NCI-H526 treated with DMSO at 0.1 percent for 48 hours (cell line): ENCODE measurements around the gene INPP5B.

ENCODE experiments used
- DNase-seq: peaks from one replicate; lab custom pipeline; 2025; lab: John Stamatoyannopoulos, UW

INPP5B gene

DNA sequence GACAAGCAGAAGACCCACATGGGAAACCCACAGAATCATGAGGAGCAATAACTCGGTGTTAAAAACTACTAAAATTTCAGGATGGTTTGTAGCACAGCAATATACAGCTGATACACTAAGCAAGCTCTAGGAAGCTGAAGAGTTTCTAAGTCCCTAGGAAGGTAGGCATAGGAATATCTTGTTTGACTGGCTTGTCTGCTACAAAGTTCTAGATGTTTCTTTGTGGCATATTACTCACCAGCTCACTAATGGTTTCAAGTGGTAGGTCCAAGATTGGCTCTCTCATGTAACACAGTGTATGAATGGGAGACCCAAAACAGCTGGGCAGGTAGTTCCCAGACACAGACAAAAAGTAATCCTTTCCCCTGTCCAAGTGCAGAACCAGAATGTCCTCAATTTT lies 74.2 kb downstream of the INPP5B start:
- DNase-seq, result no peak

DNA sequence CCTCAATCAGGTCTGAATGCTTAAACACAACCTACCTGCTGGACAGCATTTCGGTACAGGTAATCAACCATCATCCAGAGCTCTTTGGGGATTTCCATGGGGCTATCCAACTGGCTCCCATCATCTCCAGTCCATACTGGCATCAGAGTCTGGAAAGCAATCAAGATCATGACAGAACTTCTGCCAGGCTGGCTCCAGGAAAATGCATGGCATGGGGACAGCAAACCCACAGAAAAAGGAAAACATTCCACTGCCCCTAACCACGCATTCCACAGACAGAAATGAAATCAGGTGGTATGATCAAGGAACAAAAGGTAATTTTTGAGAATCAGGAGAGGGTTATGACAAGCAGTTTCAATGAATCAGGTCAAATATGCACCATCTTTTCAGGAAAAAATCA lies 78.4 kb downstream of the INPP5B start:
- DNase-seq, result no peak

DNA sequence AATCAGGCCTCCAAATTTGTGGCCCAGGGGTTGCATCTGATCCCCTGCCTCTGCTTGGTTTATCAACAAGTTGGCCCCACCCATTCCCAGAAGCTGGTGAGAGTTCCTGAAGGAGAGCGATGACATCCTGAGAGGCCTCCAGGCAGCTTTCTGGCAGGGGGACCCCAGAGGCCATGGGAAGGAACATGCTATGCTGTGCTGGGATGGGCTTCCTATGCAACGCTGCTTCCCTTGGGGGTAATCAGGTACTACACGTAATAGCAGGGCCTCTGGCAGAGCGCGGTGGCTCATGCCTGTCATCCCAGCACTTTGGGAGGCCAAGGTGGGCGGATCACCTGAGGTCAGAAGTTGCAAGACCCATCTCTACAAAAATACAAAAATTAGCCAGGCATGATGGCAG lies 79.1 kb downstream of the INPP5B start:
- no peak for DNase-seq

DNA sequence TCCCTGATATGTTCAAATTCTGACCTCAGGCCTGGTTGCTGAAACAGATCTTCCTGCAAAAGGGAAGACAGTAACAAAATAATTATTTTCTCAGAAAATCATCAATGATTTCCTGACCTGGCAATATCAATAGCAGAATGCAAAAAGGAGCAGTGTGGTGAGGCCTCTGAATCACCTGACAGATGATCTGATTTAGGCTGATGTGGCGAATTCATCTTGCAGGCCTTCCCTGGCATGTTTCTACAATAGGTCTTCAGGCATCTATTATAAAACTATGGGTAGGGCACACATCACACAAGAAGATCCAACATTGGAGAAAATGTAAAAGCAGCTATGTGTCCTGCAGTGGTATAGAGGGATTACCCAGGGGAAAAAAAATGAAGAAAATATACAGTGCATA lies 80.4 kb downstream of the INPP5B start:
- DNase-seq, result no peak

DNA sequence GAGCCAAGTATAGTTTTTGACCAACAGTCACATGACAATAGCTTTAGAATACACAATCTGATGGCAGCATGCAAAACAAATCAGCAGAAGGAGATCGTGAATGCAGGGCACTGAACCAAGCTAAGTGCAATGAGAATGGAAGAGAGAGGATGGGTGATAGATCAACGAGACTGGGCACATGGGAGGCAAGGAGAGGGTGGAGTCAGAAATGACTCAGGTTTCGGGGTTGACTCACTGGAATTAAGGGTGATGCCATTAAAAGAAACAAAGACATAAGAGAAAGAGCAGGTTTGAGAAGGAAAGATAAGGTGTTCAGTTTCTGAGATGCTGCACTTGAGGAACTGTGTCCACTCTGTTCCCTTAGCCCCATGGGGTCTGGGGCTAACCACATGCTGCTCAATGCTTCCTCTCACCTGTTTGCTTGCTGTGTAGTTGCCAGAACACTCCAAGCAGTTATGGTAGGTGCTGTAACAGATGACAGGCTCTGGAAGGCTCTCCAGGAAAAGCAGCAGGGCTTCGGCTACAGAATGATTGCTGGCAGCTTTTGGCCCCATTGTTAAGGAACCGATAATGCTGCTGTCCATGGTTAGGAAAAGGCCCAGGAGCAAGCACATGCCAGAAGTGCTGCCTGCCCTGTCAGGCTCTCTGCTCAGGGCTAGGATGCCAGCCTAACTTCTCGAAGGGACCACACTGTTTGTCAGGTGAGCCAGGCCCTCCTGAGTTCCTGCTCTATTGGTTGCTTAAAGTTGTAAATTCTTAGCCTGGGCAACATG lies 81.3 kb downstream of the INPP5B start:
- DNase-seq, result no peak

DNA sequence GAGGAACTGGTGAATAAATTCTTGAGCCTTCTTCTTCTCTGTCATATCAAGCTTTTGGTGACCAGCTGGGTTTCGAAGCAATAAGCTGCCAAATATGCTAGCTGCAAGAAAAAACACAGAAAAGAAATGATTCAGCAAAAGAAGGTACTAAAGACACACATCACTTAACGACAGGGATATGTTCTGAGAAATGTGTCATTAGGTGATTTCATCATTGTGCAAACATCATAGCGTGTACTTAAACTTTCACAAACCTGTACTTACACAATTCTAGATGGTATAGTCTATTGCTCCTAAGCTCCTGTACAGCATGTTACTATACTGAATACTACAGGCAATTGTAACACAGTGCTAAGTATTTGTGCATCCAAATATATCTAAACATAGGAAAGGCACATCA lies 84.5 kb downstream of the INPP5B start:
- DNase-seq, result no peak

DNA sequence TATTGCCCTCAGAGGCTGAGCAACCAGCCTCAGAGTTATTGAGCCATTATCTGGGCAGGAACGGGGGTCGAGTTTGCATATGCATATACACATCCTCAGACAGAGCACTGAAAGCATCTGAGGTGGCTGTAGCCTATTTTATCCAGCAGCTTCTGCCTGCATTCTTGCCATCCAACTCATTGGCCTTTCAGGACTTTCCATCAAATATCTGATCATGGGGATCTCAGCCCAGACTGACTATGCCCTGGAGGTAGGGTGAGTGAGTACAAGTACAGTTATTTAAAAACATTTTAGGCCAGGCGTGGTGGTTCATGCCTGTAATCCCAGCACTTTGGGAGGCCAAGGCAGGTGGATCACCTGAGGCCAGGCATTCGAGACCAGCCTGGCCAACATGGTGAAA lies 85.7 kb downstream of the INPP5B start:
- DNase-seq, result no peak

DNA sequence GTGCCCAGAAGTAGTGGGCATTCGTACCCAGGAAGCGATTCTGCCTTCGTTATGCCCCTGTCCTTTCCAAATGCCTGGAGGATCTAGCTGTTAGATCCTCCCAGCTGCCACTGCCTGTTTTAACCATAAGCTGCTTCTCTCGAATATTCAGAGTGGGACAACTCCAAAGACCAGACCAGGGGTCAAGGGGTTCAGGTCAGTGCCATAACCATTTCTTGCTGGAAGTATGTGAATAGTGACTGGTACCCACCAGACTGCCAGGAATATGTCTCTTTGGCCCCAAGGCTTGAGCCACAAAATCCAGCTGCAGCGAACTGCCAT lies 86.5 kb downstream of the INPP5B start:
- no peak for DNase-seq

DNA sequence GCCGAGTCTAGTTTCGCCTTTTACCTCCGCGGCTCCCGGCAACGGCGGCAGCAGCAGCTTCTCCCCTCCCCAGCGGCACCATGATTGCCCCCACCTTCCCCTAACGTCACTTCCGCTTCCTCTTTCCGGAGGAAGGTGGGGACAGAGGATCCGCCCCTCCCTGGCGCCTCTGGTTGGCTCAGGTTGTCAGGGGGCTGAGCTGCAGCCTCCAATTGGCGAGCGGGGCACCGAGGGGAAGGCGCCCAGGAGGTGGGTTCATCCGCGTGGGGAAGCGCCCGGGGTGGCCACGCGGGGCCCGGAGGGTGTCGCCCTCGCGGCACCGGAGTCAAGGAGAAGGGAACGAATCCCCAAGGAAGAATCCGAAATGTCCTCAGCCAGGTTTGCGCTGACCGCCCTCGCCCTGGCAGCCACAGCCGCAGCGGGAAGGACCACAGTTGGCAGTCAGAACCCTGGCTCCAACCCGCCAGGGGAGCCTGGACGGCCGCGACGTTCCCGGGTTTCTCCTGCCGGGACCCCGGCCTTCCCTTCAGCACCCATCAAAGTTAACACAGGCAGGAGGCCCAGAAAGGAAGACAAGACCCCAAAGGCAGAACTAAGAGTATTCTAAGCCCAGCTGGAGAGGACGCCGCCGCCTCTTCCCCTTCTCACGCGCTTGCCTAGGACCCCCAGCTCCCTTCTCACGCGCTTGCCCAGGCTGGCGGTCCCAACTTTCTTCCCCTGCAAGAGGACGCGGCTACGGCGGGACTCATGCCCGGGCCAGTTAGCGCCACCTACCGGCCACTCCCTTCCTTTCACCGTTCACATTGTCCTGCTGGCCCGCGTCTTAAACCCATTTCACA lies 87.1 kb downstream of the INPP5B start, which contains the start of gene MTF1:
Gene MTF1 (minus strand): TSS at position 86 of the 839 bp plus-strand sequence. CDS start 1,934 bp downstream, outside the sequence.
- DNase-seq, result peak; percentile 99

DNA sequence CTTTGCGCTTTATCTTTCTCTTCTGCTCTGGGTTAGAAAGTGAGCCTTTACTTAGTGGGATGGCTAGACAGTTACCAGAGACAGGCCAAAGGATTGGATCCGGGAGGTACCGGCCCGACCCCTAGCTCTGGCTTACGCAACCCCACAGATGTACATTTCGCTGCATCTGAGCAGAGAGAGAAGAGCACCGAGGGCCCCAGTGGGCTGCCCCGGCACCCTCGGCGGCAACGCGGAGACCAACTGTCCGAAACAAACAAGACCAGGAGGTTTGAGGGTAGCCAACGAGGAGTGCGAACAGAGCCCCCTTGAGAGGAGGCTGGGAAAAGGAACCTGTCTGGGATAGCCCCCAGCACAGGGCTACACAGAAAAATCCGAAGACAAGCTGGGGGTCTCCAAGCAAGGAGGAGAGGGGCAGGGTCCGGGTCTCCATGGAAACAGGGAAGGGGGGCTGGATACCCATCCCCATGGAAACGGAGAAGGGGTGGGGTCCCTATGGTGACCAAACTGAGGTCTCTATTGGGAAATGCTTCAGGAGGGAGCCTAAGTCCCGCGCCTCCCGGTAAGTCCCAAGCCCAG lies 87.8 kb downstream of the INPP5B start:
- no peak for DNase-seq

DNA sequence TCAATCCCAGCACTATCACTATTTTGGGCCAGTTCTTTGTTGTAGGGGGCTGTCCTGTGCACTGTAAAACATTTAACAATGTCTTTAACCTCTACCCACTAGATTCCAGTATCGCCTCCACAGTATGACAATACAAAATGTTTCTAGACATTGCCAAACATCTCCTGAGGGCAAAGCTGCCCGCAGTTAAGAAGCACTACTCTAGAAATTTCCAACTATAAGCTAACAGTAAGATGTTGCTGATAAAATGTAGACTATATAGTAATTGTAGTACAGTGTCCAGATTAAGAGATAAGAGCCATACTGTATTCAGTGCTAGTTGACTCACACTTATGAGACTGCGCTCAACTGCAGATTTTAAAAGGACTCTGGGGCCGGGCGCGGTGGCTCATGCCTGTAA lies 92.4 kb downstream of the INPP5B start:
- no peak for DNase-seq

DNA sequence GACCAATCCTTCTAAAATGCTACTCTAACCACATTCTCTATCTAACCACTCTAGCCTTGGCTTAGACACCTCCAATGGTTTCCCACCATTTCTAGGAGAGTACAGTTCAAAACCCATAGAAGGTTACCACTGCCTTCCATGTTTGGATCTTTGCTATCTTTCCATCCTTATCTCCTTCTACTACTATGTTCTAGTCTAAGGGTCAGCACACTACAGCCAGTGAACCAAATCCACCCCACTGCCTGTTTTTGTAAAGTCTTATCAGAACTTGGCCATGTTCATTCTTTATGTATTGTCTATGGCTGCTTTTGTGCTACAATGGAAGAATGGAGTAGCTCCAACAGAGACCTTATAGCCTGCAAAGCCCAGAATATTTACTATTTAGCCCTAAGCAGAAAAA lies 93.7 kb downstream of the INPP5B start:
- DNase-seq, result no peak

DNA sequence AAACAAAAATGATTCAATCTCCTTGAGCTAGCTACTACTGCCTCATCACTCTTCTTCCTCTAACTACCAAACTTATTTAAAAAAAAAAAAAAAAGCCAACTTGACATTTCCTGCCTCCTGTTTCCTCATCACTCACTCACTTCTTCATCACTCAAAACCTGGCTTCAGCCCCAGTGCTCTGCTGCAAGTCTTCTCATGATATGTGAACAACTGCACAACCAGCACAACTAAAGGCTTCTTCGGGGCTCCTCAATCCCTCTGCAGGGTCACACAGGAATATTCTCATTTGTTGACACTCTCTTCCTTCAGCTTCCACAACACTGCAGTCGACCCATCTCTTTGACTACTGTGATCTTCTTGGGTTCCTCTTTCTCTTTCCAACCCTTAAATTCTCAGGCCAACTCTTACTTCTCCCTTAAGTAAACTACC lies 95.1 kb downstream of the INPP5B start:
- DNase-seq, result no peak

DNA sequence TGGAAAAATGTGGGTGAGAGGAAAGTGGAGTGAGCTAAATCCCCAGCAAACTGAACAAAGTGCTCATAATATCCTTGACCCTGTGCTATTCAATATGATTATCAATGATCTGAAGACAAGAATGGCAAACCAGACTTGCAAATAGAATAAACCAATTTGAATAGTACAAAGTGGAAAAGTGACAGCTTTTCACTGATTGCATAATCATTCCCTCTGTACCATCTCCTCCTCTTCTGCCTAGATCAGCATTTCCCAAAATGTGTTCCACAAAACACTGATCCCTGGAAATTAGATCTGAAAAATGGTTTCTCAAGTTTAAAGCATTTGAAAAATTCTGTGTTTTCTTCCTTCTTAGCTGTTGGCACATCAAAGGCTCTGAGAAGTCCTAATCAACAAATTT lies 95.6 kb downstream of the INPP5B start:
- DNase-seq, result no peak

DNA sequence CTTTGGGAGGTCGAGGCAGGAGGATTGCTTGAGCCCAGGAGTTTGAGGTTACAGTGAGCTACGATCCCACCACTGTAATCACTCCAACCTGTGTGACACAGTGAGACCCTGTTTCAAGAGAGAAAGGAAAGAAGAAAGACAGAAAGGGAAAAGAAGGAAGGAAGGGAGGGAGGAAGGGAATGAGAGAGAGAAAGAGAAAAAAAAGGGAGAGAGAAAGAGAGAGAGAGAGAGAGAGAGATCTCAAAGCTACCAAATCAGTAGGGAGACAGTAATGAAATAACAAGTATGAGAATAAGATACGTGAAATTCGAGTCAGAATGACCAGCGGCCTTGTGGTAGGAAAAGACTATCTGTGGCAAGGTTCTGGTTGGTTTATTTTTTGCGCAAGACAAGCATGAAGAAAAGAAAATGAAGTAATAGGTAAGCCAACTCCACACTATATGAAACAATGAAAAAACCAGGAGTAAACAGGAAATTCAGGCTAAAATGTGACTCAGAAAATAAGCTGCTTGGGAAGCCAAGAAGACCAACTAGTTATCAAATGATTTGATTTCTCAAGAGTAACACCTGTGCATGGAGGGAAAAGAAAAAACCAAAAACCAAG lies 96.4 kb downstream of the INPP5B start:
- no peak for DNase-seq

DNA sequence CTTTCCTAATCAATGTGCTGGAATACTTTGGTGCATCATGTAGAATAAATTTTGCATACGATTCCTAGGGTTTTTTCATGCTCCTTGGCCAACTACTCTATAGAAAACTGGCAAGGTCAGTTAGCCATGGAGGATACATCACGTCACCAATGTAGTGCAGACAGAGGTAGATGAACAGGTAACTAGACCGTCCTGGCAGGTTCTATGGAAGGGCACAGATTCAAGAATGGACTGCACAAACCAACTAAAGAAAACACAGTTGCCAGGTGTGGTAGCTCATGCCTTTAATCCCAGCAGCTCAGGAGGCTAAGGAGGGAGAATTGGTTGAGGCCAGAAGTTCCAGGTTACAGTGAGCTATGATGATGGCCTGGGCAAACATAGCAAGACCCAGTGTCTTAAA lies 97.4 kb downstream of the INPP5B start:
- no peak for DNase-seq

DNA sequence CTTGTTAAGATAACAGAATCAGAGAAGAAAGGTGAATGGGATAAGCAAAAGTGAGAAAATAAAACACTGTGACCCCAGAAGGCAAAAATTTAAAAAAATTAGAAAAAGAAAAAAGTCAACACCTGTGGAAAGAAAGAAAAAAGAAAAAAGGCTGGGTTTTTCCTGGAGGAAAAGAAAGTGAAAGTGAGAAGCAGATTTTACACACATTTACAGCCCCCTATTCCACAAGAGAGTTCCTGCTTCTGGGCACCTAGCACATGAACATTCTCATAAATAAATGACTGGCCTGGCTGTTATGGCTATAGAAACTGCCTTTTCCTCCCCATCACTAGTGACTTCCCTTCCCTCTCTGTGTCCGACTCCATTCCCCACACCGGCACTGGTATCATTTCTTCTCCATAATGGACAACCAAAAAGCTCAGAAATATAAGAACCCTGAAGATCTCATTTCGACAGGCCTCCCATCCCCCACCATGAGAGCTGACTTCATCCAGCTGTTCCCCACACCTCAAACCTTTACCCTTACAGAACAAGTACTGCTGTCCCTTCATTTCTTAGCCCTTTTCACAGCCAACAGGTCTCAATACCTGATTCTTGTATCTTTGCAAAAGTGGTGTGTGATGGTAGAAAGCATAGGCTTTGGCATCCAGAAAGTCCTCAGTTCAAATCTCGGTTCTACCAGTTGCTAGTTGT lies 100.1 kb downstream of the INPP5B start:
- no peak for DNase-seq

DNA sequence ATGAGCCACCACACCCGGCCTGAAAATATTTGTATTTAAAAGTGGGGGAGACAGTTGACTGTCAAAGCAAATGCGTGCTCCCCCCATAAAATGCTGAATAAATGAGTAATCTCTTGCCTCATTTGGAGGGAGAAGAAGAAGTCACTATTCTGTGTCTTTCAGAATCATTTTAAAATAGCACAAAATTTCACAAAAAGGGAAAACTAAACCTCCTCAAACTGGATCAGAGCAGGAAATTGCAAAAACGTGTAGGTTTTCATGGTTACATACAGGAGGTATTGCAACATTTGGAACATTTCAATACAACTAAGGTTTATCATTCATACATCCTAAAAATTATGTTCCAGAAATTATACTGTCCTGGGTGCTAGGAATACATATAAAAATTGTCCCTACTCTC lies 101.1 kb downstream of the INPP5B start:
- DNase-seq, result no peak

DNA sequence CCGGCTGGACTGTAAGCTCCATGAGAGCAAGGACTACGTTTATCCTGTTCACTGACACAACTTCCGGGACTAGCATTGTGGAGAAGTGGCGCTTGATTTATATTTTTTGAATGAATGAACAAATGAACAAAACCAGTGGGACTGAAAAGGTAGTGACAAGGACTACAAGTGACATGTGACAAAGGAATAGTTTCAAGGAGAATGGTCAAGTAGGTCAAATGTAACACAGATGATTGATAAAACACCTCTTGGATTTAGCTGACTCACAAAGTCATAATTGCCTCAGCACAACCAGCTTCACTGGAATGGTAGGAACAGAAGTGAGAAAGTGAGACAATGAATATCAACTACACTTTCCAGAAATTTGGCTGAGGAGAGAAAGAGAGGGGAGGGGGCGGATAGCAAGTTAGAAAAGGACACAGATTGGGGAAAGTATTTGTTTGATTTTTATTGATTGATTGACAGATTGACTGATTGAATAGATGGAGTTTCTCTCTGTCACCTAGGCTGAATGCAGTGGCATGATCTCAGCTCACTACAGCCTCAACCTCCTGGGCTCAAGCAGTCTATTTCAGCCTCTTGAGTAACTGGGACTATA lies 101.7 kb downstream of the INPP5B start:
- no peak for DNase-seq

DNA sequence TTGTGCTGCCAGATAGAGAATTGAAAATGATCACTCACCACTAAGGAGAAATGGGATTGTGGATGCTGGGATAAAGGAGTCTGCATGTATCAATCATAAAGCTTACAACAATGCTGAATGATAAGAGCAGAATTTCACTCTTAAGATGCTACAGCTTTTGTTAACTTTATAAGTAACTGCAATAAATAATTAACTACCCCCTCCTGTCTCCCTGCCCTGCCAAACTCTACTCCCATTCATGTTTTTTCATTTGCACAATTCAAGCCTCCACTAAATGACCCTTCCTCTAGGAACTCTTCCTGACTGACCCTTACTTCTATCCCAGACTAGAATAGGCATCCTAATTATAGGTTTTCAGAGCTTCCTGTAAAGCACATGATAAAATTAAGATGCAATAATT lies 102.3 kb downstream of the INPP5B start:
- no peak for DNase-seq

DNA sequence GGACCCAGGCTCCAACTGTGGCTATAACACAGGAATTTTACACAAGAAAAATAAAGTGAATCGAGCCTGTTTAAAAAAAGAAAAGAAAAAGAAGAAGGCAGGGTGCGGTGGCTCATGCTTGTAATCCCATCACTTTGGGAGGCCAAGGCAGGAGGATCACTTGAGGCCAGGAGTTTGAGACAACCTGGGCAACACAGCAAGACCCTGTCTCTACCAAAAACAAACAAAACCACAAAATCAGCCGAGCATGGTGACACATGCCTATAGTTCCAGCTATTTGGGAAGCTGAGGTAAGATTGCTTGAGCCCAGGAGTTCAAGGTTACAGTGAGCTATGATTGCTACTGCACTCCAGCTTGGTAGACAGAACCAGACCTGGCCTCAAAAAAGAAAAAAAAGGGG lies 105.2 kb downstream of the INPP5B start:
- DNase-seq, result no peak

DNA sequence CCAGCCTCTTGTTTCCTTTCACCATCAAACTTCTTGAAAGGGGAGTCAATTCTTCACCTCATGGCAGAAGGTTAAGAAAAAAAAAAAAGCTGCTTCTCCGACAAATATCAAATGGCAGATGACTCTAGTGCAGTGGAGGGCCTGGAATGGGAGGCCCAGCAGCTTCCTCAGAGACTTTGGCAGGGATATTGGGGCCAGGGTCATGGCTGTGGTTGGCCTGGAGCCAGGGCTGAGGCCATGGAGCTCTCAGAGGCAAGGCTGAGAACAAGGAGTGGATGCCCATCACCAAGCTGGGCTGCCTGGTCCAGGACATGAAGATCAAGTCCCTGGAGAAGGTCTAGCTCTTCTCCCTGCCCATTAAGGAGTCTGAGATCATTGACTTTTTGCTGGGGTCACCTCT lies 106.1 kb downstream of the INPP5B start:
- DNase-seq, result no peak
